ENCODE data around the gene RAD23B. TPM values are rescaled to one million over a fixed set of nuclear protein-coding genes. Genes with fewer than 3 reads are reported as not detected.

Gene RAD23B
- total RNA-seq, 1 experiment from 2014 or later: 176 TPM

DNA sequence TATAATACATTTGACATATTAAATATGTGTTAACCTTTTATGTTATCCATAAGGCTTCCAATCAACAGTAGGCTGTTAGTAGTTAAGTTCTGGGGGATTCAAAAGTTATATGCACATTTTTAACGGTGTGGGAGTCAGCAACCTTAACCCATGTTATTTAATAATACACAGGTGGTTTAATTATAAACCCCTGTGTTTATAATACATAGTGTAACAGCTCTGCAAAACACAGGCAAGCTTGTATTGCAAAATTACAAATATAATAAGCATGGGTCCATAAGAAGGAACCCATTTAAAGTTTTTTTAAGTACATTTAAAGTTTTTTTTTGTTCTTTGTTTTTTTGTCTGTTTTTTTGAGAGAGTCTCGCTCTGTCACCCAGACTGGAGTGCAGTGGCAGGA, 14.5 kb upstream of the RAD23B start:
- Histone ChIP-seq H3K36me3 (ENCODE audit: low read depth) (peaks cover 4% of the 10 kb centered on the region; the same call in 1 of the 2 replicates), H3K9me2 (ENCODE audit: insufficient read depth) (no peaks in the 10 kb centered on the region), H3K79me2 (ENCODE audit: low read depth) (no peaks in the 10 kb centered on the region), H3K4me3 (no peak overlapping the region), H3K27me3 (ENCODE audit: insufficient read depth, low read depth) (no peaks in the 10 kb centered on the region), H2AFZ (no peak overlapping the region), H3K27ac (peak overlapping the region; percentile 80; the same call in 1 of the 2 replicates), H3F3A (ENCODE audit: insufficient read depth, low read depth) (peaks cover 26% of the 10 kb centered on the region), H3K4me2 (no peak overlapping the region), H3K9me3 (ENCODE audit: insufficient read depth, low read depth) (no peaks in the 10 kb centered on the region; the same call in 1 of the 2 replicates), H3K4me1 (replicated peaks; ENCODE audit: insufficient read depth) (peaks cover 52% of the 10 kb centered on the region), H4K20me1 (ENCODE audit: insufficient read depth) (no peaks in the 10 kb centered on the region)
- no peak for DNase-seq
- TF ChIP-seq, protein P1, sequence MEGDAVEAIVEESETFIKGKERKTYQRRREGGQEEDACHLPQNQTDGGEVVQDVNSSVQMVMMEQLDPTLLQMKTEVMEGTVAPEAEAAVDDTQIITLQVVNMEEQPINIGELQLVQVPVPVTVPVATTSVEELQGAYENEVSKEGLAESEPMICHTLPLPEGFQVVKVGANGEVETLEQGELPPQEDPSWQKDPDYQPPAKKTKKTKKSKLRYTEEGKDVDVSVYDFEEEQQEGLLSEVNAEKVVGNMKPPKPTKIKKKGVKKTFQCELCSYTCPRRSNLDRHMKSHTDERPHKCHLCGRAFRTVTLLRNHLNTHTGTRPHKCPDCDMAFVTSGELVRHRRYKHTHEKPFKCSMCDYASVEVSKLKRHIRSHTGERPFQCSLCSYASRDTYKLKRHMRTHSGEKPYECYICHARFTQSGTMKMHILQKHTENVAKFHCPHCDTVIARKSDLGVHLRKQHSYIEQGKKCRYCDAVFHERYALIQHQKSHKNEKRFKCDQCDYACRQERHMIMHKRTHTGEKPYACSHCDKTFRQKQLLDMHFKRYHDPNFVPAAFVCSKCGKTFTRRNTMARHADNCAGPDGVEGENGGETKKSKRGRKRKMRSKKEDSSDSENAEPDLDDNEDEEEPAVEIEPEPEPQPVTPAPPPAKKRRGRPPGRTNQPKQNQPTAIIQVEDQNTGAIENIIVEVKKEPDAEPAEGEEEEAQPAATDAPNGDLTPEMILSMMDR (conservative IDR thresholded peaks at IDR 0.05): no peak
- TF ChIP-seq EZH2 (IDR thresholded peaks at IDR 0.05; ENCODE audit: low read depth): no peak
- POLR2A ChIA-PET (ENCODE audit: unreplicated experiment): no interaction called here
- no TSS peak for BruUV-seq (replicated peaks)
- CTCF ChIA-PET: no interaction called here
- intact Hi-C loops (cut with micrococcal nuclease; ENCODE audit: unreplicated experiment): no loop called here

DNA sequence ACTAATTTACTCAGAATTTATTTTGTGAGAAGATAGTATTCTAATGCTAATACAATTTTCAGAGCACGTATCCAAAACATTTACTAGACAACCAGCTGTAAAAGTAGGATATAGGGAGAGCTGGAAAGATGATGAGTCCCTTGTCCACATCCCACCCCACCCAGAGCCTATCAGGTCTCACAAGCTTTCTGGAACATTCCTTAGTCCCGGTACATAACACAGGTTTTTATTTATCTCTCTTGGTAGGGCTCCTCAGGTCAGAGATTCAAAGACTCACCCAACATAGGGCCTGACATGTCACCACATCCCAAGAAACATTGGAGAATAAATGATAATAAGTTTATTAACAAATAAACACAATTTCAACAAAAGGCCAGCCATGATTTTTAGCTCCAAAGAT, 13.8 kb upstream of the RAD23B start:
- POLR2A ChIA-PET (ENCODE audit: unreplicated experiment): interaction anchor here (0.7 to 1.2 kb wide), 2 partner anchors 9 to 56 kb away, joined by 5 to 6 read pairs; no protein-coding TSS in a partner anchor
- no peaks in the 10 kb centered on the region for H3K27me3 ChIP-seq (ENCODE audit: insufficient read depth, low read depth)
- H3K79me2 ChIP-seq (ENCODE audit: low read depth): no peaks in the 10 kb centered on the region
- CTCF ChIA-PET: no interaction called here
- no peak for DNase-seq
- H2AFZ ChIP-seq: no peak overlapping the region
- no peaks in the 10 kb centered on the region for H4K20me1 ChIP-seq (ENCODE audit: insufficient read depth)
- H3K4me2 ChIP-seq: peak overlapping the region; percentile 78
- H3K36me3 ChIP-seq (ENCODE audit: low read depth): peaks cover 4% of the 10 kb centered on the region; the same call in 1 of the 2 replicates
- H3F3A ChIP-seq (ENCODE audit: insufficient read depth, low read depth): peaks cover 33% of the 10 kb centered on the region
- no TSS peak for BruUV-seq (replicated peaks)
- H3K9me3 ChIP-seq (ENCODE audit: insufficient read depth, low read depth): no peaks in the 10 kb centered on the region; the same call in 1 of the 2 replicates
- no peak overlapping the region for H3K4me3 ChIP-seq
- no peaks in the 10 kb centered on the region for H3K9me2 ChIP-seq (ENCODE audit: insufficient read depth)
- TF ChIP-seq, protein P1 (conservative IDR thresholded peaks at IDR 0.05): no peak
- no peak for TF ChIP-seq EZH2 (IDR thresholded peaks at IDR 0.05; ENCODE audit: low read depth)
- H3K4me1 ChIP-seq (replicated peaks; ENCODE audit: insufficient read depth): peaks cover 59% of the 10 kb centered on the region
- intact Hi-C loops (cut with micrococcal nuclease; ENCODE audit: unreplicated experiment): no loop called here
- peak overlapping the region; percentile 80 for H3K27ac ChIP-seq

DNA sequence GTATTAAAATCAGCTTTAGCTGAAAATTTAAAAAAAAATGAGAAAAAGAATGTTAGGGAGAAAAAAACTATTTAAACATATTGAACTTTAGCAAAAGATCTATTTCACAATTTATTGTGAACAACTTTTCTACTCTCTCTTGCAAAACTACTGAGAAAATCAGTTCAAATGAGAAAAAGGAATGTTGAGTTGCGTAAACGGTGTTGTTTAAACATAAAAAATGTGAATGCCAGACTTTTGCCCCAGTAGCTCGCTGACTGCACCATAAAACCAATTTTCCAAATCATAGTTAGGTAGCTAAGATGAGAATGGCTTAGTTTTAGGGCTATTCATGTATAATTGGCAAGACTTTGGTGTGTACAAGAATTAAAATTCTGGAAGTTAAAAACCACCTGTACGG, 13.4 kb upstream of the RAD23B start:
- peak in 1 of 2 experiments; percentile 86 for DNase-seq
- H3K4me1 ChIP-seq (replicated peaks; ENCODE audit: insufficient read depth): peaks cover 64% of the 10 kb centered on the region
- ChIA-PET CTCF (no interaction called here), POLR2A (ENCODE audit: unreplicated experiment) (interaction anchor here (0.7 to 1.2 kb wide), 2 partner anchors 9 to 57 kb away, joined by 5 to 6 read pairs; no protein-coding TSS in a partner anchor)
- no peaks in the 10 kb centered on the region; the same call in 1 of the 2 replicates for H3K9me3 ChIP-seq (ENCODE audit: insufficient read depth, low read depth)
- H3F3A ChIP-seq (ENCODE audit: insufficient read depth, low read depth): peaks cover 37% of the 10 kb centered on the region
- H3K27ac ChIP-seq: peak overlapping the region; percentile 80
- BruUV-seq (replicated peaks): no TSS peak
- H3K36me3 ChIP-seq (ENCODE audit: low read depth): peaks cover 4% of the 10 kb centered on the region; the same call in 1 of the 2 replicates
- intact Hi-C loops (cut with micrococcal nuclease; ENCODE audit: unreplicated experiment): no loop called here
- no peak overlapping the region for H2AFZ ChIP-seq
- no peaks in the 10 kb centered on the region for H4K20me1 ChIP-seq (ENCODE audit: insufficient read depth)
- H3K4me3 ChIP-seq: peak overlapping the region; percentile 31; the same call in 1 of the 2 replicates
- no peaks in the 10 kb centered on the region for H3K27me3 ChIP-seq (ENCODE audit: insufficient read depth, low read depth)
- TF ChIP-seq, protein P1 (conservative IDR thresholded peaks at IDR 0.05): no peak
- TF ChIP-seq EZH2 (IDR thresholded peaks at IDR 0.05; ENCODE audit: low read depth): no peak
- no peaks in the 10 kb centered on the region for H3K9me2 ChIP-seq (ENCODE audit: insufficient read depth)
- H3K79me2 ChIP-seq (ENCODE audit: low read depth): no peaks in the 10 kb centered on the region
- peak overlapping the region; percentile 78 for H3K4me2 ChIP-seq

Data from PC-9 (cell line).